H1 (cell line): ENCODE results near the gene SNAP29. TPM values are rescaled to one million over a fixed set of nuclear protein-coding genes. Genes with fewer than 3 reads are reported as not detected.

ENCODE experiments used
- CTCF ChIA-PET: fragments of 300-600 bp; sonication (Branson Sonifier 250); formaldehyde crosslinking; loops from one replicate; lab custom pipeline; 2021; ENCODE audit not compliant: partially characterized antibody; lab: Charles Lee
- POLR2A ChIA-PET: fragments of 300-600 bp; sonication (Branson Sonifier 250); formaldehyde crosslinking; loops from one replicate; lab custom pipeline; 2021; ENCODE audit warnings: inconsistent platforms; ENCODE audit not compliant: partially characterized antibody; lab: Charles Lee
- DNase-seq, 2 experiments: peaks; one replicate each; pipeline versions ENCODE4 v3.0.0 to v3.0.0-alpha.2; 2010 to 2022; ENCODE audit warnings: low spot score in 2 of 2, low read depth in 1 of 2, mixed read lengths in 1 of 2
- FAIRE-seq: peaks from 2 replicates; lab custom pipeline; 2011; peaks lifted over from hg19 to GRCh38; lab: Jason Lieb, UNC
- H2AFZ ChIP-seq: 2 replicates; pipeline ENCODE4 v1.8.1; 2012; ENCODE audit warnings: low read length, inconsistent platforms
- H2AK5ac ChIP-seq: 2 replicates; pipeline ENCODE4 v1.6.1; 2013; ENCODE audit warnings: low read depth, low read length
- H2BK120ac ChIP-seq: replicated peaks from 2 replicates; pipeline ENCODE3; 2013; ENCODE audit warnings: low read depth, low read length, inconsistent platforms
- H2BK12ac ChIP-seq: 2 replicates; pipeline ENCODE4 v1.6.1; 2013; ENCODE audit warnings: low read depth, low read length
- H2BK15ac ChIP-seq: 2 replicates; pipeline ENCODE4 v1.6.1; 2013; ENCODE audit warnings: low read length
- H2BK20ac ChIP-seq: 2 replicates; pipeline ENCODE4 v1.6.1; 2013; ENCODE audit warnings: low read length
- H2BK5ac ChIP-seq: 2 replicates; pipeline ENCODE4 v1.6.1; 2013; ENCODE audit warnings: low read depth, low read length
- H3K14ac ChIP-seq: 2 replicates; pipeline ENCODE4 v1.6.1; 2013; ENCODE audit warnings: inconsistent platforms; ENCODE audit not compliant: insufficient read length
- H3K18ac ChIP-seq: 2 replicates; pipeline ENCODE4 v1.6.1; 2013; ENCODE audit warnings: low read length; ENCODE audit errors: extremely low read depth
- H3K23ac ChIP-seq: 2 replicates; pipeline ENCODE4 v1.6.1; 2013; ENCODE audit warnings: inconsistent platforms; ENCODE audit not compliant: insufficient read length
- H3K23me2 ChIP-seq: 2 replicates; pipeline ENCODE4 v1.6.1; 2013; ENCODE audit warnings: low read depth, low read length
- H3K27ac ChIP-seq: 2 replicates; pipeline ENCODE4 v1.6.1; 2011; ENCODE audit warnings: low read depth, low read length, inconsistent platforms
- H3K27me3 ChIP-seq, 4 experiments: replicated peaks in 1 of 4; 1 replicate in 1 of 4; 2 replicates in 3 of 4; pipeline versions ENCODE4 v1.6.1 to v1.8.1; 2011 to 2013; ENCODE audit warnings: low read length in 3 of 4, mild to moderate bottlenecking in 3 of 4, inconsistent platforms in 2 of 4, mixed read lengths in 2 of 4, moderate library complexity in 1 of 4; ENCODE audit not compliant: control insufficient read depth in 3 of 4, insufficient read depth in 3 of 4; ENCODE audit errors: extremely low read depth in 1 of 4
- H3K36me3 ChIP-seq, 4 experiments: 2 replicates each; pipeline versions ENCODE4 v1.6.1 to v1.8.1; 2011 to 2013; ENCODE audit warnings: mild to moderate bottlenecking in 4 of 4, low read length in 3 of 4, moderate library complexity in 2 of 4, control low read depth in 1 of 4, inconsistent platforms in 1 of 4; ENCODE audit not compliant: insufficient read depth in 4 of 4, control insufficient read depth in 2 of 4
- H3K4ac ChIP-seq: replicated peaks from 2 replicates; pipeline ENCODE3; 2013; ENCODE audit warnings: low read length, low read depth, mixed read lengths, inconsistent platforms; ENCODE audit not compliant: insufficient read length
- H3K4me1 ChIP-seq, 4 experiments: replicated peaks in 1 of 4; 1 replicate in 1 of 4; 2 replicates in 3 of 4; pipeline versions ENCODE4 v1.6.1 to v1.8.1; 2011 to 2013; ENCODE audit warnings: low read length in 3 of 4, inconsistent platforms in 2 of 4, mixed read lengths in 1 of 4; ENCODE audit not compliant: insufficient read depth in 4 of 4, control insufficient read depth in 3 of 4
- H3K4me2 ChIP-seq, 2 experiments: 2 replicates each; pipeline versions ENCODE4 v1.6.1 to v1.8.1; 2011 to 2013; ENCODE audit warnings: low read depth in 2 of 2, low read length in 2 of 2, control low read depth in 1 of 2, inconsistent platforms in 1 of 2, mild to moderate bottlenecking in 1 of 2; ENCODE audit not compliant: insufficient read depth in 1 of 2
- H3K4me3 ChIP-seq, 4 experiments: fragments of 200-600, 300-600 bp in 1 of 4; sonication (generic), shearing (Covaris generic), sonication (Bioruptor Twin) in 1 of 4; 2 replicates each; pipeline versions ENCODE4 v1.5.1 to v1.8.1; 2011 to 2016; ENCODE audit warnings: low read length in 4 of 4, low read depth in 3 of 4, control low read depth in 2 of 4, inconsistent platforms in 2 of 4, mild to moderate bottlenecking in 2 of 4, mixed read lengths in 1 of 4, moderate library complexity in 1 of 4; ENCODE audit not compliant: insufficient read depth in 2 of 4; ENCODE audit errors: extremely low read depth in 1 of 4
- H3K56ac ChIP-seq: replicated peaks from 2 replicates; pipeline ENCODE3; 2013; ENCODE audit warnings: low read depth, mild to moderate bottlenecking, mixed read lengths, low read length, inconsistent platforms; ENCODE audit not compliant: insufficient read length
- H3K79me1 ChIP-seq: 2 replicates; pipeline ENCODE4 v1.6.1; 2013; ENCODE audit warnings: low read depth, low read length, control low read depth
- H3K79me2 ChIP-seq, 2 experiments: 2 replicates each; pipeline versions ENCODE4 v1.6.1 to v1.8.1; 2012 to 2013; ENCODE audit warnings: low read length in 2 of 2, mild to moderate bottlenecking in 2 of 2, inconsistent platforms in 1 of 2; ENCODE audit not compliant: insufficient read depth in 2 of 2, control insufficient read depth in 1 of 2
- H3K9ac ChIP-seq, 4 experiments: replicated peaks in 1 of 4; 1 replicate in 1 of 4; 2 replicates in 3 of 4; pipeline versions ENCODE4 v1.6.1 to v1.8.1; 2011 to 2013; ENCODE audit warnings: low read depth in 3 of 4, low read length in 3 of 4, control low read depth in 2 of 4, mild to moderate bottlenecking in 2 of 4, moderate library complexity in 2 of 4, inconsistent platforms in 1 of 4; ENCODE audit errors: extremely low read depth in 1 of 4
- H3K9me3 ChIP-seq, 2 experiments: 2 replicates each; pipeline versions ENCODE4 v1.6.1 to v1.8.1; 2012 to 2013; ENCODE audit warnings: mild to moderate bottlenecking in 2 of 2, moderate library complexity in 2 of 2, control low read depth in 1 of 2, inconsistent platforms in 1 of 2, low read depth in 1 of 2, low read length in 1 of 2, mixed read lengths in 1 of 2; ENCODE audit not compliant: insufficient read depth in 2 of 2
- H4K20me1 ChIP-seq, 2 experiments: replicated peaks in 1 of 2; 2 replicates each; pipeline versions ENCODE3 to v1.8.1; 2011 to 2013; ENCODE audit warnings: inconsistent platforms in 2 of 2, low read length in 2 of 2, mild to moderate bottlenecking in 1 of 2; ENCODE audit not compliant: insufficient read depth in 2 of 2, control insufficient read depth in 1 of 2
- H4K5ac ChIP-seq: 2 replicates; pipeline ENCODE4 v1.6.1; 2013; ENCODE audit warnings: low read length, low read depth, mixed read lengths, inconsistent platforms; ENCODE audit not compliant: insufficient read length
- H4K8ac ChIP-seq: 2 replicates; pipeline ENCODE4 v1.8.0; 2013; ENCODE audit warnings: mild to moderate bottlenecking, moderate library complexity, low read length, inconsistent platforms; ENCODE audit not compliant: insufficient read depth; ENCODE audit errors: extremely low read depth
- H4K91ac ChIP-seq: replicated peaks from 2 replicates; pipeline ENCODE3; 2013; ENCODE audit warnings: low read length, mixed read lengths, inconsistent platforms; ENCODE audit not compliant: insufficient read length
- CBX8 ChIP-seq: fragments of 300-800, 300-1000 bp; sonication (generic); IDR thresholded peaks from 2 replicates; pipeline ENCODE4 v1.7.1; 2016; ENCODE audit warnings: low read depth, low read length, borderline replicate concordance
- POU5F1 ChIP-seq: IDR thresholded peaks from 2 replicates; pipeline ENCODE4 v1.6.1; 2011; ENCODE audit warnings: low read depth, mild to moderate bottlenecking, low read length, moderate library complexity
- WGBS, 2 experiments: shearing (Covaris generic) in 1 of 2; methylation state at CpG; one replicate each; pipeline versions ENCODE4 v1.1.6 to v1.1.7; 2013 to 2015; ENCODE audit warnings: low lambda C conversion rate in 2 of 2, mixed read lengths in 2 of 2, inconsistent platforms in 1 of 2, low coverage in 1 of 2, missing lambda C conversion rate in 1 of 2; ENCODE audit not compliant: insufficient replicate concordance in 2 of 2, insufficient coverage in 1 of 2, insufficient read length in 1 of 2; ENCODE audit errors: extremely low coverage in 1 of 2, missing lambda C conversion rate in 1 of 2; 5-methylcytosine and 5-hydroxymethylcytosine counted together
- polyA plus RNA-seq, 7 experiments: library from polyadenylated mRNA; depleted of rRNA in 3 of 7; stranded (reverse) in 5 of 7; unstranded in 2 of 7; fragments of >200 nt in 5 of 7; fragments of 200-250 nt in 2 of 7; gene quantifications; 1 replicate in 5 of 7; 2 replicates in 1 of 7; 4 replicates in 1 of 7; pipeline versions ENCODE4 v1.2.1 to v1.2.3, GENCODE V29; 2011 to 2013; ENCODE audit warnings: missing spikeins in 2 of 7, mixed read lengths in 2 of 7
- total RNA-seq: library from RNA; stranded (reverse); fragmentation: NEBNext Ultra II Directional; extraction: Animal tissue kit (Norgen Biotek cat#: 25700); gene quantifications from 2 replicates; pipeline ENCODE4 v1.2.1, GENCODE V29; 2021
- TF ChIP-seq, protein P1 (sequence below): IDR thresholded peaks from 2 replicates; pipeline ENCODE4 v1.6.1; 2012; ENCODE audit warnings: low read length, inconsistent platforms

SNAP29 gene
- total and polyA plus RNA-seq, 2 of the 8 experiments (the other 6 are each of a cell fraction or from before 2014, with no cell fraction given): 11.8 to 15.0 TPM

DNA sequence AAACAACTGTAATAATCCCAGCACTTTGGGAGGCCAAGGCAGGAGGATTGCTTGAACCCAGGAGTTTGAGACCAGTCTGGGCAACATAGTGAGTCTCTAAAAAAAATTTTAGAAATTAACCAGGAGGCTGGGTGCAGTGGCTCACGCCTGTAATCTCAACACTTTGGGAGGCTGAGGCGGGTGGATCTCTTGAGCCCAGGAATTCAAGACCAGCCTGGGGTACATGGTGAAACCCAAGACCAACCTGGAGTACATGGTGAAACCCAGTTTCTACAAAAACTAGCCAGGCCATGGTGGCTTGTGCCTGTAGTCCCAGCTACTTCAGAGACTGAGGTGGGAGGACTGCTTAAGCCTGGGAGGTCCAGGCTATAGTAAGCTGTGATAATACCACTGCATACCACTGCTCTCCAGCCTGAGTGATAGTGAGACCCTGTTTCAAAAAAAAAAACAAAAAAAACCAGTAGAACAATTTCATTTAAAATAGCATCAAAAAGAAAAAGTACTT, 11.4 kb upstream of the SNAP29 start:
- Histone ChIP-seq H3K9me3 (no peaks in the 10 kb centered on the region), H3K9ac (no peak overlapping the region), H4K91ac (no peak overlapping the region), H2AFZ (no peak overlapping the region), H3K4ac (no peak overlapping the region), H4K20me1 (no peaks in the 10 kb centered on the region), H3K4me1 (peaks cover 0 to 3% (median 0%) of the 10 kb centered on the region in 4 experiments; a peak in 2 of 7 replicates), H3K18ac (no peak overlapping the region), H2BK20ac (no peak overlapping the region), H3K27me3 (no peaks in the 10 kb centered on the region), H4K8ac (no peak overlapping the region), H3K4me3 (no peak overlapping the region), H3K27ac (no peak overlapping the region), H2BK12ac (no peak overlapping the region), H3K23me2 (no peaks in the 10 kb centered on the region), H3K79me2 (peaks cover 0 to 19% of the 10 kb centered on the region in 2 experiments; a peak in 2 of 4 replicates), H2BK5ac (no peak overlapping the region), H2BK15ac (no peak overlapping the region), H3K14ac (no peak overlapping the region), H3K36me3 (no peaks in the 10 kb centered on the region), H2AK5ac (no peak overlapping the region), H3K79me1 (peaks cover 3% of the 10 kb centered on the region; the same call in 1 of the 2 replicates), H4K5ac (no peak overlapping the region), H3K56ac (no peak overlapping the region), H3K23ac (no peak overlapping the region), H3K4me2 (no peak overlapping the region), H2BK120ac (no peak overlapping the region)
- TF ChIP-seq, protein P1, sequence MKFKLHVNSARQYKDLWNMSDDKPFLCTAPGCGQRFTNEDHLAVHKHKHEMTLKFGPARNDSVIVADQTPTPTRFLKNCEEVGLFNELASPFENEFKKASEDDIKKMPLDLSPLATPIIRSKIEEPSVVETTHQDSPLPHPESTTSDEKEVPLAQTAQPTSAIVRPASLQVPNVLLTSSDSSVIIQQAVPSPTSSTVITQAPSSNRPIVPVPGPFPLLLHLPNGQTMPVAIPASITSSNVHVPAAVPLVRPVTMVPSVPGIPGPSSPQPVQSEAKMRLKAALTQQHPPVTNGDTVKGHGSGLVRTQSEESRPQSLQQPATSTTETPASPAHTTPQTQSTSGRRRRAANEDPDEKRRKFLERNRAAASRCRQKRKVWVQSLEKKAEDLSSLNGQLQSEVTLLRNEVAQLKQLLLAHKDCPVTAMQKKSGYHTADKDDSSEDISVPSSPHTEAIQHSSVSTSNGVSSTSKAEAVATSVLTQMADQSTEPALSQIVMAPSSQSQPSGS: no peak
- TF ChIP-seq POU5F1: no peak
- TF ChIP-seq CBX8: no peak
- DNase-seq: no peak
- FAIRE-seq: no peak
- WGBS, 2 experiments: 86% methylated on average over 2 of the region's 2 CpGs; no CpG with 5 or more reads in 1 of the 2 experiments
- ChIA-PET CTCF (interaction anchor here (1.3 kb wide), 1 partner anchor 63 kb away, joined by 3 read pairs; no protein-coding TSS in a partner anchor), POLR2A (no interaction called here)
